ENCODE results near the gene PPP2R5C. TPM values are rescaled to one million over a fixed set of nuclear protein-coding genes. Genes with fewer than 3 reads are reported as not detected.

PPP2R5C gene
- total RNA-seq, 4 donors from 2014 or later: 63.3 to 113 (median 75.9) TPM

DNA sequence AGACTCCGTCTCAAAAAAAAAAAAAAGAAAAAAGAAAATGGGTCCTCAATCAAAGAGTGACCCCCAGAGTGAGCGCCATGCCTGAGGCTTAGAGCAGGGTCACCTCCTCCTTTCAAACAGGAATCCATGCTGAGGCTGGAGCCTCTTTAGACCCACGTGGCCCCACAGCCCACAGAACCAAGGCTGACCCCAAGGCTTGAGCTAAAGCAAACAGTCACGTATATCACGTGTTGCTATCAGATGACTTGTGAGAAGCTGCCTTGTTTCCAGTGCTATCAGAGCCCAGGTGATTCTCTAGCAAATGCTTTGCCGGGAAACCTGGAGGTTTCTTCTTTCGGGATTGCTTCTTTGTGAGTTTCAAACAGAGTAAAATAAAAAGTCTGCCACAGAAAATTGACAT is 171.2 kb downstream of the PPP2R5C start:
- H3K36me3 ChIP-seq: no peaks in the 10 kb centered on the region
- H3K9me3 ChIP-seq: no peaks in the 10 kb centered on the region
- peaks cover 0 to 10% (median 2%) of the 10 kb centered on the region in 4 donors for H3K4me1 ChIP-seq
- H3K4me3 ChIP-seq: no peak overlapping the region
- DNase-seq (ENCODE audit: low spot score in 2 of 2): no peak
- whole genome bisulfite sequencing, 2 donors: 45 to 62% methylated on average over 7 of the region's 7 CpGs
- TF ChIP-seq, protein P1, sequence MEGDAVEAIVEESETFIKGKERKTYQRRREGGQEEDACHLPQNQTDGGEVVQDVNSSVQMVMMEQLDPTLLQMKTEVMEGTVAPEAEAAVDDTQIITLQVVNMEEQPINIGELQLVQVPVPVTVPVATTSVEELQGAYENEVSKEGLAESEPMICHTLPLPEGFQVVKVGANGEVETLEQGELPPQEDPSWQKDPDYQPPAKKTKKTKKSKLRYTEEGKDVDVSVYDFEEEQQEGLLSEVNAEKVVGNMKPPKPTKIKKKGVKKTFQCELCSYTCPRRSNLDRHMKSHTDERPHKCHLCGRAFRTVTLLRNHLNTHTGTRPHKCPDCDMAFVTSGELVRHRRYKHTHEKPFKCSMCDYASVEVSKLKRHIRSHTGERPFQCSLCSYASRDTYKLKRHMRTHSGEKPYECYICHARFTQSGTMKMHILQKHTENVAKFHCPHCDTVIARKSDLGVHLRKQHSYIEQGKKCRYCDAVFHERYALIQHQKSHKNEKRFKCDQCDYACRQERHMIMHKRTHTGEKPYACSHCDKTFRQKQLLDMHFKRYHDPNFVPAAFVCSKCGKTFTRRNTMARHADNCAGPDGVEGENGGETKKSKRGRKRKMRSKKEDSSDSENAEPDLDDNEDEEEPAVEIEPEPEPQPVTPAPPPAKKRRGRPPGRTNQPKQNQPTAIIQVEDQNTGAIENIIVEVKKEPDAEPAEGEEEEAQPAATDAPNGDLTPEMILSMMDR (IDR thresholded peaks at IDR 0.05): no peak
- TF ChIP-seq EP300 (IDR thresholded peaks at IDR 0.05) (no peak), POLR2A (IDR thresholded peaks at IDR 0.05) (no peak)
- peaks cover 0 to 2% of the 10 kb centered on the region in 2 donors for H3K27me3 ChIP-seq
- H3K27ac ChIP-seq: no peak overlapping the region

DNA sequence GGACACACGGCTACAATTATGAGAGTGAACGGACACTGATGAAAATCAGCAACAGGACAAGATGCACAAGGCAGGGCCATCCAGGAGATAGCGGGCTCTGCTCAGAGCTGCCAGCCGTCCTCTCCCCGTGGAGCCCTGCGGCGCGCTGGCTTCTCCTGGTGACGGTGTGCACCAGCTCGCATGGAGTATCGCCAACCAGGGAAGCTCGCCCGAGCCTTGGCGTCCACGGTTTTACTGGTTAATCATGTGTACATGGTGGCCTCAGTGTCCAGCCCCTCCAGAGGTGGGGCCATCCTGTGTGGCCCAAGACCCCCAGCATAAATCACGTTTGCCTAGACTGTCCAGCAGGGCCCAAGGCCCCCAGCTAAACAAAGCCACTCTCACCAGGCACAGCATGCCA is 171.7 kb downstream of the PPP2R5C start:
- H3K36me3 ChIP-seq: no peaks in the 10 kb centered on the region
- H3K4me1 ChIP-seq: peaks cover 0 to 4% (median 1%) of the 10 kb centered on the region in 4 donors
- peaks cover 0 to 7% of the 10 kb centered on the region in 2 donors for H3K27me3 ChIP-seq
- no peaks in the 10 kb centered on the region for H3K9me3 ChIP-seq
- no peak for DNase-seq (ENCODE audit: low spot score in 2 of 2)
- no peak overlapping the region for H3K4me3 ChIP-seq
- no peak overlapping the region for H3K27ac ChIP-seq
- TF ChIP-seq POLR2A (IDR thresholded peaks at IDR 0.05) (no peak), EP300 (IDR thresholded peaks at IDR 0.05) (no peak)
- TF ChIP-seq, protein P1 (IDR thresholded peaks at IDR 0.05): no peak
- WGBS, 2 donors: 83 to 85% methylated on average over 16 of the region's 16 CpGs

DNA sequence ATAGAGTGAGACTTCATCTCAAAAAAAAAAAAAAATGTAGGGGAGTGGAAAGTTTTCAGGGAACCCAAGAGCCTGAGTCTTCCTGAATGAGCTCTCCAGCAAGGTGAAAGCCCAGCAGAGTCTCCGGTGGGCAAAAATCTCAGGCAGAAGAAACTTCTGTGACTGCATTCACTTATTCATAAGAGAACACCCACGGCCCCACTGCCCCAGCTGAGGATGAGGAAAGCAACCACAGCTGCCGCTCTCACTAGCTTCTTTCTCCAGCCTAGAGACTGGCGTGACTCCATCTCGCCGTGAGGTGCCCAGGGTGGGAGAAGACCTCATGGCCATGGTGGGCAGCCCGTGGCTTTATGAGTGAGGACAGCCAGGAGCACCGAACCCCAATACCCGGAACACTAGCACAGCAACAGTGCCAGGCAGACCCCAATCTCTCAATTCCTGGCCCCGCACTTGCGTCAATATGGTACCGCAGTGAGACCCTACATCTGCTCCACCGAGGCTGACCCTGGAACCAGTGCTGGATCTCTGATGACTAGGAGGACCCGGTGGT is 173.2 kb downstream of the PPP2R5C start:
- DNase-seq (ENCODE audit: low spot score in 2 of 2): no peak

DNA sequence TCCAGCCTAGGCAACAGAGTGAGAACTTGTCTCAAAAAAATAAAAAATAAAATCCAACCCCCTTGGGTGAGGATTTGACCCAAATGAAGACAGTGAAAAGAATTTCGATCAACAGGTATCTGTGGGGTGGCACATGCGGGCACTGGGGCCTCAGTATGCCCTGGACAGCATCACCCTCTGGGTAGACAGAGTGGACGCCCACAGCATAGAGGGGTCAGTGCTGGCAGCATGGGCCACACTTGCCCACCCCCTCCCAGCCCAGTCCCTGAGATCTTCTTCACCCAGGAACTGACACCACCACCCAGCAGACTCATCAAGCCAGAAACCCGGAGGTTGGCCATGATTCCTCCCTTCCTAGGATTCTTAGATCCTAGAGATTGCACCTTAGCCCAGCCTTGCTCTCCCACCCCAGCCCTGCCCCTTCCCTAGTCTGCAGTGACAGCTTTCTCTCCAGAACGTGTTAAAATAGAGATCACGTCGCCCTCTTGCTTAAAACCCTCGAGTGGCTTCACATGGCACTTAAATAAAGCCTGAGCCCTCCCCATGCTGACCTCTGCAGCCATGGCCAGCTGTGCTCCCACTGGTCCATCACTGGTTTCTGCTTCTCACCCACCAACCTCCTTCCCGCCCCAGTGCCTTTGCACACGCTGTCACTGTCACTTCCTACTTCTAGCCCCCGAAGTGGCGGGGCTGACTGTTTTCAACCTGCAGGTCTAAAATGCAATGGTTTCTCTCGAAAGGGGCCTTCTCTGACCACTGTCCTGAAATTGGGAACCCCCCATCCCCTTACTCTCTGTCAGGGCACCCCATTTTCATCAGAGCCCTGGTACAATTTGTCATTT is 176.6 kb downstream of the PPP2R5C start:
- DNase-seq (ENCODE audit: low spot score in 2 of 2): no peak
- no peak overlapping the region for H3K4me3 ChIP-seq
- H3K27me3 ChIP-seq: peaks cover 0 to 18% of the 10 kb centered on the region in 2 donors
- no peak overlapping the region for H3K27ac ChIP-seq
- no peaks in the 10 kb centered on the region for H3K4me1 ChIP-seq
- no peaks in the 10 kb centered on the region for H3K9me3 ChIP-seq
- WGBS, 2 donors: 64 to 65% methylated on average over 13 of the region's 13 CpGs
- TF ChIP-seq EP300 (IDR thresholded peaks at IDR 0.05) (no peak), POLR2A (IDR thresholded peaks at IDR 0.05) (no peak)
- TF ChIP-seq, protein P1 (IDR thresholded peaks at IDR 0.05): no peak
- no peaks in the 10 kb centered on the region for H3K36me3 ChIP-seq

More for the DNA sequence above, 173.2 kb downstream of the PPP2R5C start:
- no peaks in the 10 kb centered on the region for H3K9me3 ChIP-seq
- H3K4me1 ChIP-seq: no peaks in the 10 kb centered on the region
- no peaks in the 10 kb centered on the region for H3K36me3 ChIP-seq
- H3K27me3 ChIP-seq: peaks cover 0 to 14% of the 10 kb centered on the region in 2 donors
- no peak overlapping the region for H3K27ac ChIP-seq
- WGBS, 2 donors: 84 to 93% methylated on average over 13 to 14 of the region's 14 CpGs
- no peak overlapping the region for H3K4me3 ChIP-seq
- no peak for TF ChIP-seq POLR2A (IDR thresholded peaks at IDR 0.05)
- TF ChIP-seq EP300 (IDR thresholded peaks at IDR 0.05): no peak
- TF ChIP-seq, protein P1 (IDR thresholded peaks at IDR 0.05): no peak

DNA sequence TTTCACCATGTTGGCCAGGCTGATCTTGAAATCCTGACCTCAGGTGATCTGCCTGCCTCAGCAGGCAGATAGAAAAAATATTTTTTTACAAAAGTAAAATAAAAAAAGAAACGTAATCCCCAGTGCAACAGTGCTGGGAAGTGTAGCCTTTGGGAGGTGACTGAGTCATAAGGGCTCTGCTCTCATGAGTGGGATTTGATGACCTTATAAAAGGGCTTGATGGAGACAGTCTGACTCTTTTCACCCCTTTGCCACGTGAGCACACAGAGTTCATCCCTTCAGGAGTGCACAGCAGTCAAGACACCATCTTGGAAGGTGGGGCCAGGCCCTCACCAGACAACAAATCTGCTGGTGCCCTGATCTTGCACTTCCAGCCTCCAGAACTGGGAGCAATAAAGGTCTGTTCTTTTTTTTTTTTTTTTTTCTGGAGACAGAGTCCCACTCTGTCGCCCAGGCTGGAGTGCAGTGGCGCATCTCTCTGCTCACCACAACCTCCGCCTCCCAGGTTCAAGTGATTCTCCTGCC is 178.2 kb downstream of the PPP2R5C start:
- no peak for DNase-seq (ENCODE audit: low spot score in 2 of 2)
- Histone ChIP-seq H3K27ac (no peak overlapping the region), H3K4me3 (no peak overlapping the region), H3K9me3 (no peaks in the 10 kb centered on the region), H3K4me1 (no peaks in the 10 kb centered on the region), H3K36me3 (no peaks in the 10 kb centered on the region), H3K27me3 (peaks cover 0 to 18% of the 10 kb centered on the region in 2 donors)
- 71 to 72% methylated on average over 5 of the region's 5 CpGs for WGBS, 2 donors
- TF ChIP-seq POLR2A (IDR thresholded peaks at IDR 0.05): no peak
- TF ChIP-seq EP300 (IDR thresholded peaks at IDR 0.05): no peak
- TF ChIP-seq, protein P1 (IDR thresholded peaks at IDR 0.05): no peak

Measured in tibial nerve (tissue), 4 donors.